HPDE6-E6E7 (cell line): ENCODE data around the gene ETV6.

Source experiments
- DNase-seq: peaks from one replicate; pipeline ENCODE4 v3.0.0; 2011; ENCODE audit warnings: missing footprints; ENCODE audit errors: extremely low spot score

Gene ETV6

GRCh38 chr12:11799502-11799873 lies 150.0 kb downstream of the ETV6 start:
- no peak for DNase-seq

- DNase-seq: peak; percentile 39
Measured at GRCh38 chr12:11801643-11802042, 152.2 kb downstream of the ETV6 start.

DNA sequence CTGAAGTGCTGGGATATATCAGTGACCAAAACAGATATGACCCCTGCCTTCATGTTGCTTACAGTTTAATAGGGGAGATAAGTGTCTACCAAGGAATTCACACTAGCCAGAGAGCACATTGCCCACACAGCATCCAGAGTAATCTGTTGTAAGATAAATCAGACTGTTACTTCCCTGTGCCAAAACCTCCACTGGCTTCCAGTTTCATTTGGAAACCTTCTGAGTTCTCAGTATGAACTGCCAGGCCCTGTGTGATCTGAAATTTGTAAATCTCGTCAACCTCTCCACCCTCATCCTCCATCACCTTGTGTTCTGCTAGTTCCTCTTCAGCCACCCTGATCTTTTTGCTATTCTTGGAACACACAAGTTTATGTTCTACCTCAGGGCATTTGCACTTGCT lies 154.7 kb downstream of the ETV6 start:
- no peak for DNase-seq

- no peak for DNase-seq
Measured at GRCh38 chr12:11805043-11805442, 155.6 kb downstream of the ETV6 start.

GRCh38 chr12:11805680-11806079 lies 156.2 kb downstream of the ETV6 start:
- no peak for DNase-seq

DNA sequence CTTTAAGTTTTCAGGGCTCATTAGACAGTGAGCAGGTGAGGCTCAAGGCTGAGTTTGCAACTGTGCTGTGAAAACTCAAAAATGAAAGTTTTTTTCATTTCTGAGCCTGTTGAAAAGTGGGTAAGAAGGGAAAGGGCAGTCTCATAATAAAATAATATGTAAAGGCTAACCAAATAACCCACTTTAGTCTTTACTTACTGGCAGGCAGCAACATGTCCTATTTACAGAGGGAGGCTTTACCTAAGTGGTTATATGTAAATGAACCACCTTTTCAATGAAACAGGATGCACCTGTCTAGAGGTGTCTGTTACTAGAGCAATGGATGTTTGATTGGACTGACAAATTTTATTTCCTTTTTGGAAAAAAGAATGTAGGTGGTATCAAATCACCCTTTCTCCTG lies 158.0 kb downstream of the ETV6 start:
- DNase-seq: no peak

DNA sequence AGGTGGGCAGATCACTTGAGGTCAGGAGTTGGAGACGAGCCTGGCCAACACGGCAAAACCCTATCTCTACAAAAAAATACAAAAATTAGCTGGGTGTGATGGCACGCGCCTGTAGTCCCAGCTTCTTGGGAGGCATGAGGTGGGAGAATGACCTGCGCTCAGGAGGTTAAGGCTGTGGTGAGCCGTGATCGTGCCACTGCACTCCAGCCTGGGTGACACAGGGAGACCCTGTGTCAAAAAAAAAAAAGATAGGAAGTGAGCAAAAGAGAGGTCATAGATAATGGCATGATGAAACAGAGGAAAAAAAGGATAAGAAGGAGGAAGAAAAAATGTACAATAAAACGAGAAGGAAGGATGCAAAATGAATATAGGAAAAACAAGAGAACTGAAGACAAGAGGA lies 159.5 kb downstream of the ETV6 start:
- DNase-seq: no peak

DNA sequence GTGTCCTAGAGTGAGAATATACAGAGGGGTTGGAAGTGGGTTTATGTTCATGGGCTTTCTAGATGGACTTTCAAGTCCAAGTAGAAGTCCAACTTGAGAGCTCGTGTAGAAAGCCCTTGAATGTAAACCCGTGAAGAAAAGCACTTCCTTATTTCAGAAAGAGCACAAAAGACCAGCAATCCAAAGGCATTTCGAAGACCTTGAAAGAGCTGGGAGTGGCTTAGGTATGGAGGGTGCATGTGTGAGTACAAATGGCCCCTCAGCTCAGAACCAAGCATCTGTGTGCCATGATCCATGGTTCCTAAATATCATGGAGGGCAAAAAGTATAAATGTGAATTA lies 160.7 kb downstream of the ETV6 start:
- no peak for DNase-seq

GRCh38 chr12:11811008-11811407 lies 161.5 kb downstream of the ETV6 start:
- DNase-seq: no peak

- no peak for DNase-seq
Measured at GRCh38 chr12:11812241-11812585, 162.7 kb downstream of the ETV6 start.

DNA sequence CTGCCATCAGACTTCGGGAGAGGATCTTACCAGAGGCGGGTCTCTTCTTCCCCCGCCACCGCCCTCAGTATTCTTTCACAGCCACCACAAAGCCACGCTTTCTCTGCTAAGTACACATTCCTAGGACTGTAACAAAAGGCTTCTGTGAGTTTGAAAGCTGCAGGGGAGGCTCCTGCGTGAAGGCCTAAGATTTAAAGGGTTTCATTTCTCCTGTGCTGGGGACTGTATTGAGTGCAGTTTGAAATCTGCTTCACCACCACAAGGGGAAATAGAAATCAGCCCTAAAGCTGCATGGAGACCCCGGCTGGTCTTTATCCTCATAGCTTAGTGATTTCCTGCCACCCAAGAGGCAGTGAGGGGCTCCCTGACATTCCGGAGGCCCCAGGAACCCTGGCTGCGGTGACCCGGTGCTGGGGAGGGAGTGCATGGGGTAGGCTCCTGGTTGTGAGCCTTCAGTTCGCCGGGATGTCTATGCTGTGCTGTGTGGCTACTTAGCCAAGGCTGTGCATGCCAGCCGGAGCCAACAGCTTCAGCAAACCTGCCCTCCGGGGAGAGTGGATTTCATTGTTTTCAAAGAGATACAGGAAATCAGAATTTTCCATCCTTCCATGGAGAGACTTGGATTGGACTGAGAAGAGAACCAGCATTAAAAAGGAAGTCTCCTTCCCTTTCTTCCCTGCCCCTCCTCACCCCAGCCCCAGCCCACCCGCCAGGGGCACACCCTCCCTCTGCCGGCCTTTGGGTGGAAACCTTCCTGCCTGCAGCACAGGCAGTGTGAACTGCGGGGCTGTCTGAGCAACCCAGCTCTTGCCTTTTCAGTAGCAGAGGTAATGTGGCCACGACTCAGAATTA lies 163.3 kb downstream of the ETV6 start:
- DNase-seq: no peak

- no peak for DNase-seq
Measured at GRCh38 chr12:11813438-11813813, 164.0 kb downstream of the ETV6 start.

GRCh38 chr12:11814374-11814773 lies 164.9 kb downstream of the ETV6 start:
- no peak for DNase-seq

GRCh38 chr12:11815397-11815796 lies 165.9 kb downstream of the ETV6 start:
- DNase-seq: no peak

DNA sequence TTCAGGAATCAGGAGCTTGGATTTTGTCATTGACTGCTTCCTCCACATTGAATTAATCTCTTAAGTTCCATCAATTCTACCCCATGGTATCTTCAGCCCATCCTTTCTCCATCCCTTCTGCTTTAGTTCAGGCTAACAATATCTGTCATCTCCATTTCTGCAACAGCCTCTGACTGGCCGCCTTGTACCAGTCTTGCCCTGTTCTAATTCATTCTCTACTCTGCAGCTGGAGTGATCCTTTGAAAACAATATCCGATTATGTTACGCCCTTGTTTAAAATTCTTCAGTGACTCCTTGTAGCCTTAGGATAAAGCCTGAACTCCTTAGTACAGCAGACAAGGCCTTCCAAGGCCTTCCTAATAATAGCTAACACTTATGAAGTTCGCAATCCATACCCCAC lies 170.2 kb downstream of the ETV6 start:
- no peak for DNase-seq

DNA sequence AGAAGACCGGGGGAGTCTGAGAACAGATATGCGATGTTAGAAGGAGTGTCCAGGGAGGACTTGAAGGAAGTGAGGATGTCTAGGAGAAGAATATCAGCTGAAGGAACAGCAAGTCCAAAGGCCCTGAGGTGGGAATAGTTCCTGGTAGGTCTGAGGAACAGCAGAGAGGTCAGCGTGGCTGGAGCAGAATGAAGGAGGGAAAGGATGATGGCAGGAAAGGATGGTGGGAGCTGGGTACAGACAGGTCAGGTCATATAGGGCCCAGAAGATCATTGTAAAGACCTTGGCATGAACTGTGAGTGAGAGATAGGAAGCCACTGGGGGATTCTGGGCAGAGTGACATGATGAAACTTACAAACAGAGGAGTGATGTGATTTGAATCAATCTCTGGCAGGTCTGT lies 171.0 kb downstream of the ETV6 start:
- DNase-seq: no peak

DNA sequence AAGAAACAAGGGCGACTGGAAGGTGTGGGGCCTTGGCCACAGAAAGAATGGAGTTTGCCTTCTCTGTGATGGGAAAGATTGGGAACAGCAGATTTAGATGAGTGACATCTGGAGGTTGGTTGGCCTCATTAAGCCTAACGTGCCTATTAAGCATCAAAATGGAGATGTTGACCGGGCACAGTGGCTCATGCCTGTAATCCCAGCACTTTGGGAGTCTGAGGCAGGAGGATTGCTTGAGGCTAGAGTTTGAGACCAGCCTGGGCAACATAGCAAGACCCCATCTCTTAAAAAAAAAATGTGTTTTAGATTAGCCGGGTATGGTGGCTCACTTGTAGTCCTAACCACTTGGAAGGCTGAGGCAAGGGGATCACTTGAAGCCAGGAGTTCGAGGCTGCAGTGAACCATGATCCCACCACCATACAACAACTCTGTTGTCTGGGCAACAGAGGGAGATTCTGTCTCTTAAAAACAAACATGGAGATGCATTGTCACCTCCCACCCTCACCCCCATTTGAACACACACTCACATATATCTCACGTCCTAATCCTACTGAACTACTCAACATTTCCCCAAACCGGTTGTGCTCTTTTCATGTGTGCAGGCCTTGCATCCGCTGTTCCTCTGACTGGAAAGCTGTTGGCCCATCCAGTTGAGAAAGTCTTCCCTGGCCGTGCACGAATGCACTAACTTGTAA lies 172.1 kb downstream of the ETV6 start:
- DNase-seq: no peak

- DNase-seq: no peak
Measured at GRCh38 chr12:11822081-11822834, 172.8 kb downstream of the ETV6 start.

DNA sequence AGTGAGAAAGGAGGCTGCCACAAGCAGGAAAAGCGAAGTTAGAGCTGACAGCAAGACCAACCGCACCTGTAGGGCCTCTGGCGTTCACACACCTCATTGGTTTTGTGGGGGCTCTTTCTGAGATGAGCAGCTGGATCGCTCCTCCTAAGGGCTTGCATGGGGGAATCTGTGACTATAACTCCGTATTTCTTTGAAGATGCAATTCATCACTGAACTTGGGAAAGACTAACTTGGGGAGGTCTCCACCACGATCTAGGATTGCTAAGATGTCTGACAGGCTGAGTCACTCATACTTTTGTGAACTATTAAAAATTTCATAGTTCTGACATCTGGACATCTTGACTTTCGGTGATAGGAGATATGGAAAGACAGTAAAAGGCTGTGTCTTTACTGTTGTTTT lies 173.6 kb downstream of the ETV6 start:
- no peak for DNase-seq

- DNase-seq: no peak
Measured at GRCh38 chr12:11823593-11823992, 174.1 kb downstream of the ETV6 start.

DNA sequence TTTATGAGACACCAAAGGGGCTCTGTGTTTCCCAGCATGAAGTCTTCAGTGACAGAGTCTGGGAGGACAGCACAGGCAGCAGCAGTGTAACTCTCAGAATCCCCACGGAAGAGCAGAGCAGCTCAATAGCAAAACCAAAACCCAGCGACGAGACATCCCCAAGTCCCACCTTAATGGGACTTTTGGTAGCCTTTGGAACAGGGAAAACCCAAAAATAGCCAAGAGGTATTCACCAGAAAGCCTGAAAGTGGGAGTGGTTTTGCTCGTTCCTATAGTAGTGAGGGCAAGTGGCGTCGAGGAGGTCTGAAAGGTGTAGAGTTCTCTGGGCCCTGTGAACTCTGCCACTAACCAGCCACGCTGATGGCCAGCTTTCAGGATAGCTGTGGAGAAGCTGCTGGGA lies 174.6 kb downstream of the ETV6 start:
- DNase-seq: no peak

DNA sequence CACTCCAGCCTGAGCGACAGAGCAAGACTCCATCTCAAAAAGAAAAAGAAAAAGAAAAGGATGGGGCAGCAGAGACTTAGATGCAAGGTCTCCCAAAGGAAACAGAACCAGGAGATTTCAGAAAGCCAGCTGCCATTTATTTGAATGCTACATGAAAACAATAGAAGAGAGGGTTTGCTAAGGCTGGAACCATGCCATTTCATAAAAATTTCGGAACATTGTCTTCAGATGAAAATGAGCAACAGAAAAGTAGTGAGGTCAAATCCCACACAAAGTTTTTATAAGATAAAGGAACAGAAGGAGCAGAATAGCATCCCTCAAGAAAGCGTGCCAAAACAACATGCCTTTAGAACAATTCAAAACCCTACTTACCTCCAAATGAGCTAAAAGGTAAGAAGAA lies 175.3 kb downstream of the ETV6 start:
- no peak for DNase-seq

DNA sequence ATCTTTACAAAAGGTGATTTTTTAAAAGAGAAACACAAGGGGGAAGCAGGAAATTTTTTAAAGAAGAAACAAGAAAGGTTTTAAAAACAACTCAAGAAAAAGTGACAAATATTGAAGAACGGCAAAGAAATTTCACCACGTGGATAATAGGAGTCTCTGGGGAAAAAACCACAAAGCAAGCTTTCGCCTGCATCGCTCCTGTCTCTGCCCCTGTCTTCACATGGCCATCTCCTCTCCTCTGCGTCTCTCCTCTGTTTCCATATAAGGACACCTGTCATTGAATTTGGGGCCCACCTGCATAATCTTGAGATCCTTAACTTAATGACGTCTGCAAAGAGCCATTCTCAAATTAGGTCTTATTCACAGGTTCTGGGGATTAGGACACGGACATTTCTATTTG lies 175.8 kb downstream of the ETV6 start:
- no peak for DNase-seq
